ENCODE measurements around the gene KIF17. TPM values are rescaled to one million over a fixed set of nuclear protein-coding genes. Genes with fewer than 3 reads are reported as not detected.
A peak's percentile ranks its signal among the peaks of the same experiment; 100 is the strongest.
"Not testable (repeated sequence)": the region's sequence is repeated elsewhere in the genome, so short reads cannot be mapped to it uniquely, and the experiment has no call there.

KIF17 gene
- total and polyA plus RNA-seq, 2 of the 8 experiments (the other 6 are each of a cell fraction or from before 2014, with no cell fraction given): 6.9 to 10.4 TPM

DNA sequence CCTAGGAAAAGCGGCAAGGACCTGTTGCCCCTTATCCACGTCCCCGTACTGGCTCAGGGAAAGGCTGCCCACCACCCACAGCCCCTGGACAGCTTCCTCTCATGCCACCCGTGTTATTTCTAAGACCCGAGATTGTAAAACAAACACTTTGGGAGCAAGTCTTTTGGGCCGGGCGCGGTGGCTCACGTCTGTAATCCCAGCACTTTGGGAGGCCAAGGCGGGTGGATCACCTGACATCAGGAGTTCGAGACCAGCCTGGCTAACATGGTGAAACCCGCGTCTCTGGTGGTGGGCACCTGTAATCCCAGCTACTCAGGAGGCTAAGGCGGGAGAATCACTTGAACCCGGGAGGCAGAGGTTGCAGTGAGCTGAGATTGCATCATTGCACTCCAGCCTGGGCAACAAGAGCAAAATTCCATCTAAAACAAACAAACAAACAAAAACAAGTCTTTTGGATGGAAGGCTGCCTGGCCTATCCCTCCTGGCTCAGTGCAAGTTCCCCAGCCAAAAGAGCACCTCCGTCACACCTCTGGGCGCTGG, 606 bp upstream of the KIF17 start:
- Histone ChIP-seq H3K27me3 (replicated peaks in 1 of 4; ENCODE audit: control insufficient read depth in 3 of 4, extremely low read depth in 1 of 4, insufficient read depth in 3 of 4, low read length in 3 of 4) (peaks cover 0 to 22% (median 10%) of the 10 kb centered on the region in 4 experiments; a peak in 6 of 7 replicates), H3K4me2 (ENCODE audit: insufficient read depth in 1 of 2, low read depth in 2 of 2, low read length in 2 of 2) (peak overlapping the region; percentile 53 to 72), H4K8ac (ENCODE audit: extremely low read depth, insufficient read depth, low read length) (peak overlapping the region; percentile 68), H3K4me3 (ENCODE audit: extremely low read depth in 1 of 4, insufficient read depth in 2 of 4, low read depth in 3 of 4, low read length in 4 of 4) (peak overlapping the region; percentile 28 to 69 (median 56)), H2AFZ (ENCODE audit: low read length) (0 out of 2 replicates have a peak overlapping the region, but pooled peaks have one; percentile 6)
- FAIRE-seq; H3K23ac ChIP-seq (ENCODE audit: insufficient read length); H3K4ac ChIP-seq (replicated peaks; ENCODE audit: insufficient read length, low read depth, low read length); H4K5ac ChIP-seq (ENCODE audit: insufficient read length, low read depth, low read length); H3K9me3 ChIP-seq (ENCODE audit: insufficient read depth in 2 of 2, low read depth in 1 of 2, low read length in 1 of 2); H2BK12ac ChIP-seq (ENCODE audit: low read depth, low read length); H3K27ac ChIP-seq (ENCODE audit: low read depth, low read length); H2AK5ac ChIP-seq (ENCODE audit: low read depth, low read length); H3K56ac ChIP-seq (replicated peaks; ENCODE audit: insufficient read length, low read depth, low read length); H3K79me2 ChIP-seq (ENCODE audit: control insufficient read depth in 1 of 2, insufficient read depth in 2 of 2, low read length in 2 of 2); H2BK120ac ChIP-seq (replicated peaks; ENCODE audit: low read depth, low read length); H2BK15ac ChIP-seq (ENCODE audit: low read length); H4K20me1 ChIP-seq (replicated peaks in 1 of 2; ENCODE audit: control insufficient read depth in 1 of 2, insufficient read depth in 2 of 2, low read length in 2 of 2); H3K23me2 ChIP-seq (ENCODE audit: low read depth, low read length); H3K4me1 ChIP-seq (replicated peaks in 1 of 4; ENCODE audit: control insufficient read depth in 3 of 4, insufficient read depth in 4 of 4, low read length in 3 of 4); DNase-seq (ENCODE audit: low read depth in 1 of 2, low spot score in 2 of 2); H3K36me3 ChIP-seq (ENCODE audit: control insufficient read depth in 2 of 4, insufficient read depth in 4 of 4, low read length in 3 of 4); H3K9ac ChIP-seq (replicated peaks in 1 of 4; ENCODE audit: extremely low read depth in 1 of 4, low read depth in 3 of 4, low read length in 3 of 4); H2BK20ac ChIP-seq (ENCODE audit: low read length); H3K14ac ChIP-seq (ENCODE audit: insufficient read length); H3K79me1 ChIP-seq (ENCODE audit: low read depth, low read length); H2BK5ac ChIP-seq (ENCODE audit: low read depth, low read length); H4K91ac ChIP-seq (replicated peaks; ENCODE audit: insufficient read length, low read length); H3K18ac ChIP-seq (ENCODE audit: extremely low read depth, low read length): not testable (repeated sequence)
- ChIA-PET POLR2A (ENCODE audit: partially characterized antibody) (interaction anchor here (1.5 to 7.8 kb wide), 3 partner anchors 12 to 68 kb away, joined by 3 to 68 read pairs (median 15); partner anchors contain the start of genes HP1BP3 and SH2D5), CTCF (ENCODE audit: partially characterized antibody) (interaction anchor here (0.9 to 3.3 kb wide), 5 partner anchors 10 to 193 kb away, joined by 3 to 23 read pairs (median 14); partner anchors contain the start of gene SH2D5)
- WGBS, 2 experiments (ENCODE audit: extremely low coverage in 1 of 2, insufficient coverage in 1 of 2, insufficient read length in 1 of 2, insufficient replicate concordance in 2 of 2, low coverage in 1 of 2, low lambda C conversion rate in 2 of 2, missing lambda C conversion rate in 1 of 2): 76% methylated on average over 15 of the region's 17 CpGs; no CpG with 5 or more reads in 1 of the 2 experiments
